ENCODE results near the gene MICAL1. TPM values are rescaled to one million over a fixed set of nuclear protein-coding genes. Genes with fewer than 3 reads are reported as not detected.
A peak's percentile ranks its signal among the peaks of the same experiment; 100 is the strongest.
"Not testable (repeated sequence)": the region's sequence is repeated elsewhere in the genome, so short reads cannot be mapped to it uniquely, and the experiment has no call there.

The MICAL1 gene
- total RNA-seq, 1 donor = 112 TPM

- no peak for DNase-seq (ENCODE audit: low read depth in 2 of 3, low spot score in 2 of 3)
These were observed 21.6 kb upstream of the MICAL1 start for GRCh38 chr6:109477184-109477583.

- DNase-seq (ENCODE audit: low read depth in 2 of 3, low spot score in 2 of 3) = no peak
These were observed 20.1 kb upstream of the MICAL1 start for GRCh38 chr6:109475625-109476024.

GRCh38 chr6:109474995-109475394 is 19.4 kb upstream of the MICAL1 start:
- no peak for DNase-seq (ENCODE audit: low read depth in 2 of 3, low spot score in 2 of 3)

GRCh38 chr6:109473120-109473519 is 17.5 kb upstream of the MICAL1 start:
- DNase-seq (ENCODE audit: low read depth in 2 of 3, low spot score in 2 of 3) = no peak

GRCh38 chr6:109472132-109472995 is 16.8 kb upstream of the MICAL1 start:
- no peak for DNase-seq (ENCODE audit: low read depth in 2 of 3, low spot score in 2 of 3)

- DNase-seq (ENCODE audit: low read depth in 2 of 3, low spot score in 2 of 3) = no peak
These were observed 15.7 kb upstream of the MICAL1 start for GRCh38 chr6:109471105-109471810.

- DNase-seq (ENCODE audit: low read depth in 2 of 3, low spot score in 2 of 3) = no peak
These were observed 14.1 kb upstream of the MICAL1 start for GRCh38 chr6:109469591-109470189.

- no peak for DNase-seq (ENCODE audit: low read depth in 2 of 3, low spot score in 2 of 3)
These were observed 12.1 kb upstream of the MICAL1 start for GRCh38 chr6:109467696-109468095.

GRCh38 chr6:109466212-109466923 is 10.8 kb upstream of the MICAL1 start:
- no peak for DNase-seq (ENCODE audit: low read depth in 2 of 3, low spot score in 2 of 3)

GRCh38 chr6:109465772-109466171 is 10.2 kb upstream of the MICAL1 start:
- DNase-seq (ENCODE audit: low read depth in 2 of 3, low spot score in 2 of 3) = no peak

- no peak for DNase-seq (ENCODE audit: low read depth in 2 of 3, low spot score in 2 of 3)
These were observed 6.4 kb upstream of the MICAL1 start for GRCh38 chr6:109461733-109462526.

- not testable (repeated sequence) for DNase-seq (ENCODE audit: low read depth in 2 of 3, low spot score in 2 of 3)
These were observed 5.6 kb upstream of the MICAL1 start for GRCh38 chr6:109461205-109461604.

- DNase-seq (ENCODE audit: low read depth in 2 of 3, low spot score in 2 of 3) = no peak
These were observed 4.7 kb upstream of the MICAL1 start for GRCh38 chr6:109460161-109460829.

- DNase-seq (ENCODE audit: low read depth in 2 of 3, low spot score in 2 of 3) = peak in 2 of 3 donors; percentile 60 to 63
These were observed 3.4 kb upstream of the MICAL1 start for GRCh38 chr6:109458774-109459531.

GRCh38 chr6:109457562-109457996 is 2.0 kb upstream of the MICAL1 start:
- no peak for DNase-seq (ENCODE audit: low read depth in 2 of 3, low spot score in 2 of 3)

GRCh38 chr6:109456710-109457561 is 1.4 kb upstream of the MICAL1 start:
- DNase-seq (ENCODE audit: low read depth in 2 of 3, low spot score in 2 of 3) = no peak

GRCh38 chr6:109456111-109456583 is 575 bp upstream of the MICAL1 start:
- no peak for DNase-seq (ENCODE audit: low read depth in 2 of 3, low spot score in 2 of 3)
